HEK293 (cell line): Measurements from ENCODE around the gene STOX2.

Experiments used
- CTCF ChIA-PET: fragments of 350-600 bp; formaldehyde crosslinking; extraction: SDS; loops from one replicate; lab custom pipeline; 2021; ENCODE audit warnings: antibody characterized with exemption; lab: Yijun Ruan, JAX
- POLR2A ChIA-PET: fragments of 300-600 bp; formaldehyde crosslinking; extraction: SDS; loops from one replicate; lab custom pipeline; 2020; ENCODE audit warnings: antibody characterized with exemption, inconsistent platforms; lab: Yijun Ruan, JAX
- H3K27ac ChIP-seq: fragments of 200-500 bp; sonication (Bioruptor generic); 2 replicates; pipeline ENCODE4 v1.5.1; 2014; ENCODE audit warnings: low read depth, low read length, control low read depth, inconsistent platforms; ENCODE audit errors: extremely low read depth
- H3K36me3 ChIP-seq, 2 experiments: fragments of 200-500 bp in 1 of 2; sonication (Bioruptor generic) in 1 of 2; 1 replicate in 1 of 2; 2 replicates in 1 of 2; pipeline ENCODE4 v1.5.1; 2014 to 2017; ENCODE audit warnings: inconsistent platforms in 2 of 2, low read length in 2 of 2; ENCODE audit not compliant: control insufficient read depth in 2 of 2, insufficient read depth in 1 of 2
- H3K4me1 ChIP-seq: fragments of 200-500 bp; sonication (Bioruptor generic); 2 replicates; pipeline ENCODE4 v1.5.1; 2014; ENCODE audit warnings: mild to moderate bottlenecking, low read length, inconsistent platforms; ENCODE audit not compliant: control insufficient read depth, insufficient read depth
- H3K4me3 ChIP-seq: 2 replicates; pipeline ENCODE4 v1.5.1; 2011; ENCODE audit warnings: low read depth, mild to moderate bottlenecking, control low read depth, low read length, moderate library complexity
- H3K9me3 ChIP-seq: fragments of 200-500 bp; sonication (Bioruptor generic); 2 replicates; pipeline ENCODE4 v1.5.1; 2014; ENCODE audit warnings: low read depth, low read length, inconsistent platforms; ENCODE audit not compliant: control insufficient read depth, insufficient read depth
- BCL11A ChIP-seq: fragments of 450-650 bp; formaldehyde crosslinking; IDR thresholded peaks from 2 replicates; pipeline ENCODE4 v1.5.1; 2016; ENCODE audit warnings: low read depth, missing biosample characterization, missing genetic modification characterization
- GLI4 ChIP-seq: fragments of 450-650 bp; formaldehyde crosslinking; IDR thresholded peaks from 2 replicates; pipeline ENCODE4 v1.5.1; 2016; ENCODE audit warnings: missing biosample characterization, missing genetic modification characterization
- GLIS2 ChIP-seq: fragments of 450-650 bp; formaldehyde crosslinking; IDR thresholded peaks from 2 replicates; pipeline ENCODE4 v1.5.1; 2016; ENCODE audit warnings: missing biosample characterization, missing genetic modification characterization
- KLF10 ChIP-seq: fragments of 450-650 bp; IDR thresholded peaks from 2 replicates; pipeline ENCODE4 v1.5.1; 2018; ENCODE audit warnings: missing biosample characterization, mild to moderate bottlenecking, missing genetic modification characterization
- MEIS1 ChIP-seq: sonication (generic); formaldehyde crosslinking; IDR thresholded peaks from 2 replicates; pipeline ENCODE4 v1.8.1; 2022; ENCODE audit warnings: missing genetic modification reagents, mild to moderate bottlenecking, borderline replicate concordance
- PRDM2 ChIP-seq: fragments of 450-650 bp; formaldehyde crosslinking; IDR thresholded peaks from 2 replicates; pipeline ENCODE4 v1.5.1; 2016; ENCODE audit warnings: missing biosample characterization, missing genetic modification characterization, borderline replicate concordance
- REPIN1 ChIP-seq: fragments of 450-650 bp; formaldehyde crosslinking; IDR thresholded peaks from 2 replicates; pipeline ENCODE4 v1.5.1; 2017; ENCODE audit warnings: missing biosample characterization, missing genetic modification characterization, low read depth
- SALL2 ChIP-seq: fragments of 450-650 bp; formaldehyde crosslinking; IDR thresholded peaks from 2 replicates; pipeline ENCODE4 v1.5.0; 2017; ENCODE audit warnings: missing biosample characterization, mild to moderate bottlenecking, missing genetic modification characterization, borderline replicate concordance
- ZBTB1 ChIP-seq: fragments of 450-650 bp; formaldehyde crosslinking; IDR thresholded peaks from 2 replicates; pipeline ENCODE4 v1.5.1; 2016; ENCODE audit warnings: missing biosample characterization, missing genetic modification characterization
- ZFP37 ChIP-seq: fragments of 450-650 bp; formaldehyde crosslinking; IDR thresholded peaks from 2 replicates; pipeline ENCODE4 v1.5.1; 2016; ENCODE audit warnings: missing biosample characterization, missing genetic modification characterization
- ZNF174 ChIP-seq: fragments of 450-650 bp; formaldehyde crosslinking; IDR thresholded peaks from 2 replicates; pipeline ENCODE4 v1.5.0; 2017; ENCODE audit warnings: missing biosample characterization, mild to moderate bottlenecking, missing genetic modification characterization
- ZNF37A ChIP-seq: fragments of 450-650 bp; IDR thresholded peaks from 2 replicates; pipeline ENCODE4 v1.5.1; 2018; ENCODE audit warnings: missing biosample characterization, missing genetic modification characterization
- ZNF433 ChIP-seq: fragments of 450-650 bp; formaldehyde crosslinking; IDR thresholded peaks from 2 replicates; pipeline ENCODE4 v1.5.1; 2016; ENCODE audit warnings: missing biosample characterization, missing genetic modification characterization, low read depth
- ZNF473 ChIP-seq: fragments of 450-650 bp; formaldehyde crosslinking; IDR thresholded peaks from 2 replicates; pipeline ENCODE4 v1.5.1; 2017; ENCODE audit warnings: missing biosample characterization, missing genetic modification characterization
- ZNF48 ChIP-seq: fragments of 450-650 bp; formaldehyde crosslinking; IDR thresholded peaks from 2 replicates; pipeline ENCODE4 v1.5.1; 2016; ENCODE audit warnings: missing biosample characterization, missing genetic modification characterization
- ZNF585B ChIP-seq: fragments of 450-650 bp; formaldehyde crosslinking; IDR thresholded peaks from 2 replicates; pipeline ENCODE4 v1.5.1; 2016; ENCODE audit warnings: missing biosample characterization, missing genetic modification characterization
- ZNF596 ChIP-seq: fragments of 450-650 bp; IDR thresholded peaks from 2 replicates; pipeline ENCODE4 v1.5.0; 2018; ENCODE audit warnings: missing biosample characterization, mild to moderate bottlenecking, missing genetic modification characterization, moderate library complexity
- ZNF645 ChIP-seq: fragments of 450-650 bp; formaldehyde crosslinking; IDR thresholded peaks from 2 replicates; pipeline ENCODE4; 2016; ENCODE audit warnings: missing biosample characterization, missing genetic modification characterization
- ZNF654 ChIP-seq: fragments of 450-650 bp; formaldehyde crosslinking; IDR thresholded peaks from 2 replicates; pipeline ENCODE4 v1.5.1; 2016; ENCODE audit warnings: low read depth, missing biosample characterization, missing genetic modification characterization
- ZNF658 ChIP-seq: fragments of 450-650 bp; formaldehyde crosslinking; IDR thresholded peaks from 2 replicates; pipeline ENCODE4; 2016; ENCODE audit warnings: missing biosample characterization, missing genetic modification characterization
- ZNF76 ChIP-seq: fragments of 450-650 bp; formaldehyde crosslinking; IDR thresholded peaks from 2 replicates; pipeline ENCODE4; 2016; ENCODE audit warnings: low read depth, missing biosample characterization, missing genetic modification characterization, borderline replicate concordance
- TF ChIP-seq, protein P1 (sequence below): fragments of 450-650 bp; formaldehyde crosslinking; IDR thresholded peaks from 2 replicates; pipeline ENCODE4 v1.5.1; 2016; ENCODE audit warnings: missing biosample characterization, missing genetic modification characterization, borderline replicate concordance

STOX2 gene

GRCh38 chr4:183936047-183936446 is 30.9 kb downstream of the STOX2 start:
- TF ChIP-seq KLF10 (no peak), ZNF433 (no peak), ZBTB1 (no peak), ZNF658 (no peak), ZNF654 (tag by site-specific recombination) (no peak), ZFP37 (no peak), ZNF585B (no peak), GLIS2 (tag by site-specific recombination) (no peak), BCL11A (tag by site-specific recombination) (no peak), ZNF596 (tag by site-specific recombination) (no peak), ZNF174 (no peak), ZNF76 (tag by site-specific recombination) (no peak), REPIN1 (tag by site-specific recombination) (no peak), SALL2 (tag by site-specific recombination) (no peak), ZNF37A (no peak)
- TF ChIP-seq, protein P1, sequence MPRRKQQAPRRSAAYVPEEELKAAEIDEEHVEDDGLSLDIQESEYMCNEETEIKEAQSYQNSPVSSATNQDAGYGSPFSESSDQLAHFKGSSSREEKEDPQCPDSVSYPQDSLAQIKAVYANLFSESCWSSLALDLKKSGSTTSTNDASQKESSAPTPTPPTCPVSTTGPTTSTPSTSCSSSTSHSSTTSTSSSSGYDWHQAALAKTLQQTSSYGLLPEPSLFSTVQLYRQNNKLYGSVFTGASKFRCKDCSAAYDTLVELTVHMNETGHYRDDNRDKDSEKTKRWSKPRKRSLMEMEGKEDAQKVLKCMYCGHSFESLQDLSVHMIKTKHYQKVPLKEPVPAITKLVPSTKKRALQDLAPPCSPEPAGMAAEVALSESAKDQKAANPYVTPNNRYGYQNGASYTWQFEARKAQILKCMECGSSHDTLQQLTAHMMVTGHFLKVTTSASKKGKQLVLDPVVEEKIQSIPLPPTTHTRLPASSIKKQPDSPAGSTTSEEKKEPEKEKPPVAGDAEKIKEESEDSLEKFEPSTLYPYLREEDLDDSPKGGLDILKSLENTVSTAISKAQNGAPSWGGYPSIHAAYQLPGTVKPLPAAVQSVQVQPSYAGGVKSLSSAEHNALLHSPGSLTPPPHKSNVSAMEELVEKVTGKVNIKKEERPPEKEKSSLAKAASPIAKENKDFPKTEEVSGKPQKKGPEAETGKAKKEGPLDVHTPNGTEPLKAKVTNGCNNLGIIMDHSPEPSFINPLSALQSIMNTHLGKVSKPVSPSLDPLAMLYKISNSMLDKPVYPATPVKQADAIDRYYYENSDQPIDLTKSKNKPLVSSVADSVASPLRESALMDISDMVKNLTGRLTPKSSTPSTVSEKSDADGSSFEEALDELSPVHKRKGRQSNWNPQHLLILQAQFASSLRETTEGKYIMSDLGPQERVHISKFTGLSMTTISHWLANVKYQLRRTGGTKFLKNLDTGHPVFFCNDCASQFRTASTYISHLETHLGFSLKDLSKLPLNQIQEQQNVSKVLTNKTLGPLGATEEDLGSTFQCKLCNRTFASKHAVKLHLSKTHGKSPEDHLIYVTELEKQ (tag by site-specific recombination) = no peak
- CTCF ChIA-PET = no interaction called here
- no peak overlapping the region for H3K4me3 ChIP-seq

DNA sequence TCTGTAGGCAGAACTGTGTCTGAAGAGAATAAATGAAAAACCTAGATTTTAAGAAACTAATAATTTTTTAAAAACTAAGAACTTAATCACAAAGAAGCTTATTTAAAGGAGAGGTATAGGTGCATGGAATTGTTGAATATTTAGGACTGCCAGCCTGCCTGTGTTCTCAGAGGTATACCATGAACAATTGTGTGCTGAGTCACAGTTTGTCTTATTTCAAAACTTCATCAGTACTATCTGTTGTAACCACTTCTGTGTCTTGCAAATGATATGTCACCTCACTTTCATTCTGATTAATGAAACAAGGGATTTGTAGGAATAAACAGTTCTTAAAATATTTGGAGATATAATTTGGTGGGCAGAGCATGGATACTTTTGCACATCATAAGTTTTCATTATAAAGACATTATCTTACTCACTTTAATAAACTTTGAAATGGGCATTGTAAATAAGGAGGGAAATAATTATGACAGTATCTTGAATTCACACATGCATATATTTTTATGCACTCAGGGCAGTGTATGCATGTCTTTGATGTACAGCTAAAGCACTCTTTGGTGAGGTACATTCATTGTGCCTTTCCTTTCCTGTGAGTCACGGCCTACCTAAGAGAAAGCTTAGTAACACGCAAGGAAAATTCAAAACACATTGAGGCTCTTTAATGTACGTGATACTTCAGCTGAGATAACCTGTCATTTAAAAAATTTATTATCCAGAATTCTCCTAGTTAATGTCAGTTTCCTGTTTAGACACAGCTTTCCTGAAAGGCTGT is 31.7 kb downstream of the STOX2 start:
- Histone ChIP-seq H3K4me1 (no peaks in the 10 kb centered on the region), H3K9me3 (no peaks in the 10 kb centered on the region), H3K36me3 (no peaks in the 10 kb centered on the region; a peak in 1 of 3 replicates), H3K4me3 (no peak overlapping the region), H3K27ac (no peak overlapping the region)
- no peak for TF ChIP-seq GLI4
- TF ChIP-seq MEIS1 = no peak
- TF ChIP-seq ZNF658 = no peak
- TF ChIP-seq ZNF48 (tag by site-specific recombination) = no peak
- no peak for TF ChIP-seq ZNF645 (tag by site-specific recombination)
- TF ChIP-seq ZNF473 = no peak
- TF ChIP-seq PRDM2 = no peak
- ChIA-PET POLR2A (no interaction called here), CTCF (interaction anchor here (0.5 to 1.3 kb wide), 3 partner anchors 45 to 163 kb away, joined by 3 to 4 read pairs (median 3); no protein-coding TSS in a partner anchor)

More at GRCh38 chr4:183936047-183936446, 30.9 kb downstream of the STOX2 start:
- Histone ChIP-seq H3K36me3 (no peaks in the 10 kb centered on the region; a peak in 1 of 3 replicates), H3K27ac (no peak overlapping the region), H3K9me3 (no peaks in the 10 kb centered on the region), H3K4me1 (no peaks in the 10 kb centered on the region)
- POLR2A ChIA-PET = no interaction called here
